CD4-positive, alpha-beta T cell (primary cell): ENCODE results near the gene WFDC1. TPM values are rescaled to one million over a fixed set of nuclear protein-coding genes. Genes with fewer than 3 reads are reported as not detected.
A peak's percentile ranks its signal among the peaks of the same experiment; 100 is the strongest.

Experiments used
- ATAC-seq: fragments of 200-7000 bp; cut with Tn5 transposase; one replicate; pipeline ENCODE4 v1.10.0; 2022; ENCODE audit warnings: mild to moderate bottlenecking; ENCODE audit not compliant: poor library complexity
- CTCF ChIA-PET: fragments of 350-600 bp; sonication (Branson Sonifier 250); formaldehyde crosslinking; loops from one replicate; lab custom pipeline; 2021; ENCODE audit warnings: antibody characterized with exemption, inconsistent platforms; lab: Charles Lee
- POLR2A ChIA-PET: fragments of 350-600 bp; sonication (Branson Sonifier 250); formaldehyde crosslinking; loops from one replicate; lab custom pipeline; 2021; ENCODE audit warnings: antibody characterized with exemption, inconsistent platforms; lab: Charles Lee
- DNase-seq, 14 experiments: peaks; one replicate each; pipeline ENCODE4 v3.0.0-alpha.2; 2013 to 2020; ENCODE audit warnings: mixed read lengths in 2 of 14
- H3K27ac ChIP-seq, 2 donors: one replicate each; pipeline versions ENCODE4 v1.5.1 to v1.7.0; 2013; ENCODE audit warnings: low read length in 2 of 2, low read depth in 1 of 2, mild to moderate bottlenecking in 1 of 2
- H3K27me3 ChIP-seq, 2 experiments: 1 replicate in 1 of 2; 2 replicates in 1 of 2; pipeline versions ENCODE4 v1.6.1 to v1.7.0; 2013; ENCODE audit warnings: low read length in 2 of 2, control low read depth in 1 of 2, mild to moderate bottlenecking in 1 of 2, moderate library complexity in 1 of 2; ENCODE audit not compliant: insufficient read depth in 2 of 2, control insufficient read depth in 1 of 2
- H3K36me3 ChIP-seq: one replicate; pipeline ENCODE4 v1.6.1; 2013; ENCODE audit warnings: low read length, control low read depth; ENCODE audit not compliant: insufficient read depth
- H3K4me1 ChIP-seq: one replicate; pipeline ENCODE4 v1.6.1; 2013; ENCODE audit warnings: low read length, control low read depth; ENCODE audit not compliant: insufficient read depth
- H3K4me3 ChIP-seq: one replicate; pipeline ENCODE4 v1.5.1; 2013; ENCODE audit warnings: mild to moderate bottlenecking, low read length, moderate library complexity
- H3K9me3 ChIP-seq, 2 experiments: 1 replicate in 1 of 2; 2 replicates in 1 of 2; pipeline versions ENCODE4 v1.6.1 to v1.7.0; 2013; ENCODE audit warnings: low read length in 2 of 2, mild to moderate bottlenecking in 2 of 2, control low read depth in 1 of 2, moderate library complexity in 1 of 2; ENCODE audit not compliant: control insufficient read depth in 1 of 2, insufficient read depth in 1 of 2
- H3K27ac Mint-ChIP-seq: one replicate; pipeline ENCODE4 v1.8.0; 2020; ENCODE audit warnings: mixed read lengths
- H3K27me3 Mint-ChIP-seq: one replicate; pipeline ENCODE4 v1.8.0; 2021; ENCODE audit warnings: mixed read lengths
- H3K36me3 Mint-ChIP-seq: one replicate; pipeline ENCODE4 v1.8.0; 2021; ENCODE audit warnings: low read depth, mixed read lengths
- H3K4me1 Mint-ChIP-seq: one replicate; pipeline ENCODE4 v1.8.0; 2021; ENCODE audit warnings: low read depth, mixed read lengths
- H3K4me3 Mint-ChIP-seq: one replicate; pipeline ENCODE4 v1.8.0; 2020; ENCODE audit warnings: mild to moderate bottlenecking, mixed read lengths
- H3K9me3 Mint-ChIP-seq: one replicate; pipeline ENCODE4 v1.8.0; 2020; ENCODE audit warnings: mixed read lengths
- CTCF ChIP-seq: fragments of 200-600 bp; IDR thresholded peaks from one replicate; pipeline ENCODE4 v1.8.0; 2022; ENCODE audit warnings: antibody characterized with exemption, mild to moderate bottlenecking
- intact Hi-C, 2 experiments: fragments of 100-400 bp; cut with DNase I in 1 of 2; cut with micrococcal nuclease in 1 of 2; formaldehyde crosslinking; loops; one replicate each; pipeline versions ENCODE4 v1.15.1 to v1.9.0; 2023 to 2025; cut with DNase I, micrococcal nuclease
- total RNA-seq, 174 experiments: library from RNA in 2 of 174; stranded (reverse) in 2 of 174; gene quantifications; one replicate each; pipeline ENCODE4 v1.2.3 and lab custom pipeline; 2021 to 2026

WFDC1 gene
- total RNA-seq, 2 experiments from 2014 or later = not detected

GRCh38 chr16:84360748-84361147 lies 66.1 kb downstream of the WFDC1 start:
- intact Hi-C loops = no loop called here
- ChIA-PET CTCF (no interaction called here), POLR2A (no interaction called here)
- H3K4me1 ChIP-seq = peaks cover 12% of the 10 kb centered on the region
- H3K9me3 ChIP-seq = no peaks in the 10 kb centered on the region
- Mint-ChIP-seq H3K27me3 (peaks cover 17% of the 10 kb centered on the region), H3K4me1 (peaks cover 20% of the 10 kb centered on the region), H3K36me3 (no peaks in the 10 kb centered on the region), H3K4me3 (no peak overlapping the region), H3K27ac (peak overlapping the region; percentile 21), H3K9me3 (no peaks in the 10 kb centered on the region)
- no peaks in the 10 kb centered on the region for H3K36me3 ChIP-seq
- no peak for ATAC-seq
- no peak overlapping the region for H3K4me3 ChIP-seq
- H3K27me3 ChIP-seq = peaks cover under 1 to 2% of the 10 kb centered on the region in 2 experiments
- TF ChIP-seq CTCF = no peak
- H3K27ac ChIP-seq = no peak overlapping the region
- no peak for DNase-seq

GRCh38 chr16:84361546-84361945 lies 66.9 kb downstream of the WFDC1 start:
- Mint-ChIP-seq H3K4me3 (no peak overlapping the region), H3K36me3 (no peaks in the 10 kb centered on the region), H3K4me1 (peaks cover 20% of the 10 kb centered on the region), H3K27ac (no peak overlapping the region), H3K9me3 (no peaks in the 10 kb centered on the region), H3K27me3 (peaks cover 25% of the 10 kb centered on the region)
- peaks cover 4 to 9% of the 10 kb centered on the region in 2 experiments for H3K27me3 ChIP-seq
- ChIA-PET CTCF (no interaction called here), POLR2A (no interaction called here)
- no peaks in the 10 kb centered on the region for H3K9me3 ChIP-seq
- no peaks in the 10 kb centered on the region for H3K36me3 ChIP-seq
- H3K4me1 ChIP-seq = peaks cover 12% of the 10 kb centered on the region
- no peak for ATAC-seq
- H3K27ac ChIP-seq = no peak overlapping the region
- TF ChIP-seq CTCF = no peak
- intact Hi-C loops = no loop called here
- no peak for DNase-seq
- no peak overlapping the region for H3K4me3 ChIP-seq

- no peak overlapping the region for H3K27ac Mint-ChIP-seq
- no peaks in the 10 kb centered on the region for H3K9me3 Mint-ChIP-seq
- TF ChIP-seq CTCF = no peak
- Histone ChIP-seq H3K4me3 (no peak overlapping the region), H3K9me3 (peaks cover 0 to under 1% of the 10 kb centered on the region in 2 experiments), H3K27ac (no peak overlapping the region), H3K36me3 (no peaks in the 10 kb centered on the region), H3K4me1 (peaks cover 12% of the 10 kb centered on the region), H3K27me3 (peaks cover 13 to 15% of the 10 kb centered on the region in 2 experiments)
- H3K4me3 Mint-ChIP-seq = no peak overlapping the region
- H3K36me3 Mint-ChIP-seq = no peaks in the 10 kb centered on the region
- intact Hi-C loops = no loop called here
- ATAC-seq (no peak), DNase-seq (no peak)
- ChIA-PET CTCF (no interaction called here), POLR2A (no interaction called here)
- peaks cover 34% of the 10 kb centered on the region for H3K27me3 Mint-ChIP-seq
- H3K4me1 Mint-ChIP-seq = peaks cover 20% of the 10 kb centered on the region
Observed at GRCh38 chr16:84362471-84362941, 67.8 kb downstream of the WFDC1 start.
